ENCODE results near the gene CACNA2D4. TPM values are rescaled to one million over a fixed set of nuclear protein-coding genes. Genes with fewer than 3 reads are reported as not detected.

Gene CACNA2D4, protein sequence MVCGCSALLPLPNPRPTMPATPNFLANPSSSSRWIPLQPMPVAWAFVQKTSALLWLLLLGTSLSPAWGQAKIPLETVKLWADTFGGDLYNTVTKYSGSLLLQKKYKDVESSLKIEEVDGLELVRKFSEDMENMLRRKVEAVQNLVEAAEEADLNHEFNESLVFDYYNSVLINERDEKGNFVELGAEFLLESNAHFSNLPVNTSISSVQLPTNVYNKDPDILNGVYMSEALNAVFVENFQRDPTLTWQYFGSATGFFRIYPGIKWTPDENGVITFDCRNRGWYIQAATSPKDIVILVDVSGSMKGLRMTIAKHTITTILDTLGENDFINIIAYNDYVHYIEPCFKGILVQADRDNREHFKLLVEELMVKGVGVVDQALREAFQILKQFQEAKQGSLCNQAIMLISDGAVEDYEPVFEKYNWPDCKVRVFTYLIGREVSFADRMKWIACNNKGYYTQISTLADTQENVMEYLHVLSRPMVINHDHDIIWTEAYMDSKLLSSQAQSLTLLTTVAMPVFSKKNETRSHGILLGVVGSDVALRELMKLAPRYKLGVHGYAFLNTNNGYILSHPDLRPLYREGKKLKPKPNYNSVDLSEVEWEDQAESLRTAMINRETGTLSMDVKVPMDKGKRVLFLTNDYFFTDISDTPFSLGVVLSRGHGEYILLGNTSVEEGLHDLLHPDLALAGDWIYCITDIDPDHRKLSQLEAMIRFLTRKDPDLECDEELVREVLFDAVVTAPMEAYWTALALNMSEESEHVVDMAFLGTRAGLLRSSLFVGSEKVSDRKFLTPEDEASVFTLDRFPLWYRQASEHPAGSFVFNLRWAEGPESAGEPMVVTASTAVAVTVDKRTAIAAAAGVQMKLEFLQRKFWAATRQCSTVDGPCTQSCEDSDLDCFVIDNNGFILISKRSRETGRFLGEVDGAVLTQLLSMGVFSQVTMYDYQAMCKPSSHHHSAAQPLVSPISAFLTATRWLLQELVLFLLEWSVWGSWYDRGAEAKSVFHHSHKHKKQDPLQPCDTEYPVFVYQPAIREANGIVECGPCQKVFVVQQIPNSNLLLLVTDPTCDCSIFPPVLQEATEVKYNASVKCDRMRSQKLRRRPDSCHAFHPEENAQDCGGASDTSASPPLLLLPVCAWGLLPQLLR
- 0.58 and 3.2 TPM in 2 replicates for total RNA-seq

DNA sequence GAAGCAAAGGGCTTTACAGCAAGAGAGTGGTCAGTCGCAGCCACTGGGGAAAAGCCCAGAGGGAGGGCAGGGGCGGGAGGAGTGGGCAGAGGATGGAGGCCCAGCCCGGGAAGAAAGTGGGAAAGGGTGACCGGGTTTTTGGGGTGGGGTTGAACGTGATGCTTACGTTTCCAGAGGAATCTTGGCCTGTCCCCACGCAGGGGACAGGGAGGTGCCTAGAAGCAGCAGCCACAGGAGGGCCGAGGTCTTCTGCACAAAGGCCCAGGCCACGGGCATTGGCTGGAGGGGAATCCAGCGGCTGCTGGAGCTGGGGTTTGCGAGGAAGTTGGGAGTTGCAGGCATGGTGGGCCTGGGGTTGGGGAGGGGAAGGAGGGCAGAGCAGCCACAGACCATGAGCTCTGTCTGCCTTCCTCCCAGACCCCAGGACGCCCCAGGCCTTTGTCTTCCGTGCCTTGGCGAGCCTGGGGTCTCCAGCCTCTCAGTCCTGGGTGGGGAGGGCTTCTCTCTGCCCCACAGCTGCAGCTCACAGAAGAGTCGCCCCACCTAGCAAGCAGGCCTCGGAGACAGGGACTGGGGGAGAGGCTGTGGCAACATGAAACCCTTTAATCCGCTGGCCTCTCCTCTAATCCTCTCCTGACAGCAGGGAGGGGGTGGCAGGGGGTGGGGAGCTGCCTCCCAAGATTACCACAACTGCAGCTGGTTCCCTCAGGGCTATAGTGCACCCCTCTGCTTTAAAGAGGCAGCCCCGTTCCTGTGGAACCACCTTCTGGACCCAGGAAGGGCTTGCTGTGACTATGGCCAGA, at the start of gene CACNA2D4:
TSS of gene CACNA2D4 (minus strand) at position 572 of the 803 bp plus-strand sequence. CDS start at position 393, 179 bp downstream.
- no peak within 1 kb of the TSS for H3K4me3 ChIP-seq (ENCODE audit: low read depth, low read length)
- peaks cover 10% of the 10 kb centered on the region for H3K27me3 ChIP-seq (ENCODE audit: control insufficient read depth, insufficient read depth, low read length)
- TF ChIP-seq, protein P1, sequence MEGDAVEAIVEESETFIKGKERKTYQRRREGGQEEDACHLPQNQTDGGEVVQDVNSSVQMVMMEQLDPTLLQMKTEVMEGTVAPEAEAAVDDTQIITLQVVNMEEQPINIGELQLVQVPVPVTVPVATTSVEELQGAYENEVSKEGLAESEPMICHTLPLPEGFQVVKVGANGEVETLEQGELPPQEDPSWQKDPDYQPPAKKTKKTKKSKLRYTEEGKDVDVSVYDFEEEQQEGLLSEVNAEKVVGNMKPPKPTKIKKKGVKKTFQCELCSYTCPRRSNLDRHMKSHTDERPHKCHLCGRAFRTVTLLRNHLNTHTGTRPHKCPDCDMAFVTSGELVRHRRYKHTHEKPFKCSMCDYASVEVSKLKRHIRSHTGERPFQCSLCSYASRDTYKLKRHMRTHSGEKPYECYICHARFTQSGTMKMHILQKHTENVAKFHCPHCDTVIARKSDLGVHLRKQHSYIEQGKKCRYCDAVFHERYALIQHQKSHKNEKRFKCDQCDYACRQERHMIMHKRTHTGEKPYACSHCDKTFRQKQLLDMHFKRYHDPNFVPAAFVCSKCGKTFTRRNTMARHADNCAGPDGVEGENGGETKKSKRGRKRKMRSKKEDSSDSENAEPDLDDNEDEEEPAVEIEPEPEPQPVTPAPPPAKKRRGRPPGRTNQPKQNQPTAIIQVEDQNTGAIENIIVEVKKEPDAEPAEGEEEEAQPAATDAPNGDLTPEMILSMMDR (IDR thresholded peaks at IDR 0.05; ENCODE audit: insufficient read depth, low read length, poor library complexity, severe bottlenecking): no peak
- H3K36me3 ChIP-seq (ENCODE audit: control insufficient read depth, insufficient read depth, low read length): no peaks in the 10 kb centered on the region
- no peak for DNase-seq (ENCODE audit: low read depth)

DNA sequence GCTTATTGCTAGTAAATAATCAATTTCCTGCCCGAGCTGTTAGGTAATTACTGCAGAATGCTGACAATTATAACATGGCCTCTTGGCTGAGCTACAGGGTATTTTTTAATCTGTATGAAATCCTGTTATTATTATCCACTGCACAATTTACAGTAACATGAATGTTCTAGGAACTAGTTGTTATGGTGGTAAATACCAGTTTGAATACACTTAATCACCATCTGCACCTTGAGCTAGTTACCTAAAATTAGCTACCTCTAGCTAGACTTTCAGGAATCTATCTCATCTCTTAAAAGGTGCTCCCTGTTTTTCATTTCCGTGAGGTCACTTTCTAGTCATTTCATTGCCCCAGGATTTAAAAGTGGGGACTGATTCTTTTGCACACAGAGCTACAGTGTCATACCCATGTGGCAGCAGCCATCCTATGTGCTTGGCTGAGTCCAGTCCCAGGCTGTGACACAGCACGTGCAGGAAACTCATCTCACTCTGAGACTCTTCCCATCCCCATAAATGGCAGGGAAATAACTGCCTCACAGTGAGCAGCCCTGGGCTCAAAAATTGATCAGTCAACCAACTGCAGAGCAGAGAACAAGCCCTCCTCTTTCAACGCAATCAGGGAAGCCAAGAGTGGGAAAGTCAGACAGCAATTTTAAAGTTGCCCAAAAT, 48.2 kb upstream of the CACNA2D4 start:
- no peaks in the 10 kb centered on the region for H3K27me3 ChIP-seq (ENCODE audit: control insufficient read depth, insufficient read depth, low read length)
- TF ChIP-seq, protein P1 (IDR thresholded peaks at IDR 0.05; ENCODE audit: insufficient read depth, low read length, poor library complexity, severe bottlenecking): no peak
- no peak overlapping the region for H3K4me3 ChIP-seq (ENCODE audit: low read depth, low read length)
- DNase-seq (ENCODE audit: low read depth): no peak
- H3K36me3 ChIP-seq (ENCODE audit: control insufficient read depth, insufficient read depth, low read length): no peaks in the 10 kb centered on the region

DNA sequence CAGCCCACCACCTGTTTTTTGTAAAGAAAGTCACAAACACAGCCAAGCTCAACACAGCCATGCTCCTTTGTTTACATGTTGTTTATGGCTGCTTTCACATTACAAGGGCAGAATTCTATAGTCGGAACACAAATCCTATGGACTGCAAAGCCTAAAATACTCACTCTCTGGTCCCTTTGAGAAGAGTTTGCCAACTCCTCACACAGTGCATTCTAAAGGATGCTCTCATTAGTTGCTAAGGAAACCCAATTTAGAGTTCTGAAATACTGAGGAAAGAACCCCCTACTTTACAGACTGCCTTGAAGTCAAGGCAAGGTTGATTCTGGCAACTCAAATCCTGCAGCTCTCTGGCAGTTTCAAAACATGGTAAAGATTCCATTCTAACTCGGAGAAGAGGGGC, 47.5 kb upstream of the CACNA2D4 start:
- TF ChIP-seq, protein P1 (IDR thresholded peaks at IDR 0.05; ENCODE audit: insufficient read depth, low read length, poor library complexity, severe bottlenecking): no peak
- H3K27me3 ChIP-seq (ENCODE audit: control insufficient read depth, insufficient read depth, low read length): no peaks in the 10 kb centered on the region
- no peak for DNase-seq (ENCODE audit: low read depth)
- no peak overlapping the region for H3K4me3 ChIP-seq (ENCODE audit: low read depth, low read length)
- H3K36me3 ChIP-seq (ENCODE audit: control insufficient read depth, insufficient read depth, low read length): no peaks in the 10 kb centered on the region

DNA sequence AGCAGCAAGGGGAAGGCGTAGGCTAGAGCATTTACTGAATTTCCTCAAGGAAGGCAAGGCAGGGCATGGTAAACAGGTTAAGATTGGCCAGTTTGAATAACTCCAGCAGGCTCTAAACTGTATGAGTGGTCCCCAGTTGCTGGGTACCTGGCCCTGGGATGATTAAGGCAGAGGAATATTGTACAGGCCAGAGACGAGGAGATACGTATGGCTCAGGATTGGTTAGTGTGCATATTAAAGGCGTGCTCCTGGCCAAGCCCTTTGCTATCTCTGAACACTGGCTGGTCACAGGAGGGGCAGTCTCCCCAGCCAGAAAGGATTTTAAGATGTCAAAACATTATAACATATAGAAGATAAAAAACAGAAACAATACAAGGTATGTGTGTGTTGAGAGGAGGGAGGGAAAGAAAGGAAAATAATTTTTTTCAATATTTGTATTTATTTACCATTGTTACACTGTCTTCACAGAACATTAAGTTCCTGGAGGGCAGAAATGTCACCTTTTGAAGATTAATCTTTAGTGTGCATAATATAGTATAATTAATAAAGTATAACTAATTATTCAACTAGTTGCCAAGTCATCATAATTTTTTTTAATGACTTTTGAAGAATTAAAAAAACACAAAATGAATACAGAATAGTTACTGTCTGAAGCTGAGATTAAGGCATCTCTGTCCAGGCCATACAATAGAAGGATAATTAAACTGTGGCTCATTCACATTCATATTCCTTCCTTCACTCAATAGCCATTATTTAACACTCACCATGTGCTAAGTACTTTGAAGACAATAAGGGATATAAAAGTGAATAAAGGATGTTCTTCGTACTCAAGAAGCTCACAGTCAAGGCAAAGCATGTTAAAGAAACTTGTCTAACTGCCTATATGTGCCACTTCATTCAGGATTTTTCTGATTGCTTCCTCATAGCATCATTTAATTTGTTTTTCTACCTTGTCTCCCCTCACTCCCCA, 43.9 kb upstream of the CACNA2D4 start:
- DNase-seq (ENCODE audit: low read depth): no peak

More for the DNA sequence above, 43.9 kb upstream of the CACNA2D4 start:
- no peaks in the 10 kb centered on the region for H3K27me3 ChIP-seq (ENCODE audit: control insufficient read depth, insufficient read depth, low read length)
- H3K36me3 ChIP-seq (ENCODE audit: control insufficient read depth, insufficient read depth, low read length): no peaks in the 10 kb centered on the region
- TF ChIP-seq, protein P1 (IDR thresholded peaks at IDR 0.05; ENCODE audit: insufficient read depth, low read length, poor library complexity, severe bottlenecking): no peak
- H3K4me3 ChIP-seq (ENCODE audit: low read depth, low read length): no peak overlapping the region
